Measurements from ENCODE around the gene ZFR2.
"Not testable (repeated sequence)": the region's sequence is repeated elsewhere in the genome, so short reads cannot be mapped to it uniquely, and the experiment has no call there.

ZFR2 gene

GRCh38 chr19:3835055-3835435 lies 33.8 kb downstream of the ZFR2 start:
- DNase-seq: no peak

GRCh38 chr19:3834349-3835054 lies 34.3 kb downstream of the ZFR2 start:
- DNase-seq: no peak

- DNase-seq: no peak
Observed at GRCh38 chr19:3833578-3834348, 35.1 kb downstream of the ZFR2 start.

GRCh38 chr19:3832001-3832400 lies 36.8 kb downstream of the ZFR2 start:
- DNase-seq: no peak

- no peak for DNase-seq
Observed at GRCh38 chr19:3831601-3832000, 37.2 kb downstream of the ZFR2 start.

- no peak for DNase-seq
Observed at GRCh38 chr19:3830621-3831589, 37.9 kb downstream of the ZFR2 start.

- no peak for DNase-seq
Observed at GRCh38 chr19:3827306-3827705, 41.5 kb downstream of the ZFR2 start.

GRCh38 chr19:3826163-3826562 lies 42.7 kb downstream of the ZFR2 start:
- no peak for DNase-seq

- no peak for DNase-seq
Observed at GRCh38 chr19:3825286-3825956, 43.4 kb downstream of the ZFR2 start.

GRCh38 chr19:3823350-3823713 lies 45.5 kb downstream of the ZFR2 start:
- DNase-seq: no peak

- no peak for DNase-seq
Observed at GRCh38 chr19:3822683-3823349, 46.0 kb downstream of the ZFR2 start.

GRCh38 chr19:3821857-3822364 lies 46.9 kb downstream of the ZFR2 start:
- peak; percentile 23 for DNase-seq

GRCh38 chr19:3821156-3821555 lies 47.7 kb downstream of the ZFR2 start:
- DNase-seq: no peak

- DNase-seq: no peak
Observed at GRCh38 chr19:3819989-3820388, 48.8 kb downstream of the ZFR2 start.

- DNase-seq: no peak
Observed at GRCh38 chr19:3818918-3819317, 49.9 kb downstream of the ZFR2 start.

- no peak for DNase-seq
Observed at GRCh38 chr19:3818466-3818865, 50.4 kb downstream of the ZFR2 start.

- no peak for DNase-seq
Observed at GRCh38 chr19:3817761-3818160, 51.1 kb downstream of the ZFR2 start.

- no peak for DNase-seq
Observed at GRCh38 chr19:3816566-3817218, 52.1 kb downstream of the ZFR2 start.

GRCh38 chr19:3816148-3816547 lies 52.7 kb downstream of the ZFR2 start:
- DNase-seq: not testable (repeated sequence)

- no peak for DNase-seq
Observed at GRCh38 chr19:3814648-3815047, 54.2 kb downstream of the ZFR2 start.

Measured in GF-D8 (cell line).